ENCODE data around the gene CTSV. TPM values are rescaled to one million over a fixed set of nuclear protein-coding genes. Genes with fewer than 3 reads are reported as not detected.
A peak's percentile ranks its signal among the peaks of the same experiment; 100 is the strongest.
"Not testable (repeated sequence)": the region's sequence is repeated elsewhere in the genome, so short reads cannot be mapped to it uniquely, and the experiment has no call there.

The CTSV gene
- polyA plus RNA-seq, 1 donor (not counting 4 experiments of a cell fraction or from before 2014, with no cell fraction given): 101 TPM

GRCh38 chr9:97013151-97014132 lies 25.5 kb downstream of the CTSV start:
- DNase-seq (ENCODE audit: low read depth, low spot score) (peak; percentile 38), FAIRE-seq (peak; percentile 84)
- H3K4me3 ChIP-seq (ENCODE audit: control insufficient read depth in 2 of 3, extremely low read depth in 1 of 3, insufficient read depth in 2 of 3, low read depth in 1 of 3, low read length in 3 of 3): peak overlapping the region; percentile 49 to 72 (median 67)
- H4K20me1 ChIP-seq (ENCODE audit: control insufficient read depth, extremely low read depth, insufficient read depth, low read length); dilution Hi-C loops (cut with MboI; ENCODE audit: extremely low pct_ligation_motif_present, low sequenced_read_pairs); H3K27me3 ChIP-seq (ENCODE audit: control insufficient read depth, extremely low read depth, insufficient read depth, low read length); H3K9me3 ChIP-seq (ENCODE audit: control insufficient read depth, low read depth, low read length); H3K36me3 ChIP-seq (ENCODE audit: control insufficient read depth in 2 of 2, extremely low read depth in 1 of 2, insufficient read depth in 2 of 2, low read length in 2 of 2); H3K4me1 ChIP-seq (ENCODE audit: control insufficient read depth, extremely low read depth, insufficient read depth, low read length); H3K9me1 ChIP-seq (ENCODE audit: control insufficient read depth, extremely low read depth, insufficient read depth, low read length): not testable (repeated sequence)
- peak overlapping the region; percentile 76 for H2AFZ ChIP-seq (ENCODE audit: control insufficient read depth, low read length)
- H3K9ac ChIP-seq (ENCODE audit: control insufficient read depth, extremely low read depth, insufficient read depth, low read length): peak overlapping the region; percentile 59
- H3K79me2 ChIP-seq (ENCODE audit: control insufficient read depth, insufficient read depth, low read length): peaks cover 25% of the 10 kb centered on the region
- peak overlapping the region; percentile 45 for H3K4me2 ChIP-seq (ENCODE audit: control insufficient read depth, extremely low read depth, insufficient read depth, low read depth, low read length)
- peak overlapping the region; percentile 63 for H3K27ac ChIP-seq (ENCODE audit: control insufficient read depth, insufficient read depth, low read length)

- Histone ChIP-seq H3K4me3 (ENCODE audit: control insufficient read depth in 2 of 3, extremely low read depth in 1 of 3, insufficient read depth in 2 of 3, low read depth in 1 of 3, low read length in 3 of 3) (peak overlapping the region; percentile 49 to 72 (median 67)), H3K27ac (ENCODE audit: control insufficient read depth, insufficient read depth, low read length) (peak overlapping the region; percentile 63), H3K4me2 (ENCODE audit: control insufficient read depth, extremely low read depth, insufficient read depth, low read depth, low read length) (peak overlapping the region; percentile 56), H3K9ac (ENCODE audit: control insufficient read depth, extremely low read depth, insufficient read depth, low read length) (peak overlapping the region; percentile 59), H3K79me2 (ENCODE audit: control insufficient read depth, insufficient read depth, low read length) (peaks cover 32% of the 10 kb centered on the region)
- peak; percentile 77 for FAIRE-seq
- H2AFZ ChIP-seq (ENCODE audit: control insufficient read depth, low read length); H3K27me3 ChIP-seq (ENCODE audit: control insufficient read depth, extremely low read depth, insufficient read depth, low read length); DNase-seq (ENCODE audit: low read depth, low spot score); H3K36me3 ChIP-seq (ENCODE audit: control insufficient read depth in 2 of 2, extremely low read depth in 1 of 2, insufficient read depth in 2 of 2, low read length in 2 of 2); H3K9me3 ChIP-seq (ENCODE audit: control insufficient read depth, low read depth, low read length); H3K4me1 ChIP-seq (ENCODE audit: control insufficient read depth, extremely low read depth, insufficient read depth, low read length); H3K9me1 ChIP-seq (ENCODE audit: control insufficient read depth, extremely low read depth, insufficient read depth, low read length); H4K20me1 ChIP-seq (ENCODE audit: control insufficient read depth, extremely low read depth, insufficient read depth, low read length); dilution Hi-C loops (cut with MboI; ENCODE audit: extremely low pct_ligation_motif_present, low sequenced_read_pairs): not testable (repeated sequence)
These were observed 26.3 kb downstream of the CTSV start for GRCh38 chr9:97012617-97013016.

- H3K4me2 ChIP-seq (ENCODE audit: control insufficient read depth, extremely low read depth, insufficient read depth, low read depth, low read length); H2AFZ ChIP-seq (ENCODE audit: control insufficient read depth, low read length); dilution Hi-C loops (cut with MboI; ENCODE audit: extremely low pct_ligation_motif_present, low sequenced_read_pairs); H3K9ac ChIP-seq (ENCODE audit: control insufficient read depth, extremely low read depth, insufficient read depth, low read length); H3K9me3 ChIP-seq (ENCODE audit: control insufficient read depth, low read depth, low read length); H3K27ac ChIP-seq (ENCODE audit: control insufficient read depth, insufficient read depth, low read length); H3K9me1 ChIP-seq (ENCODE audit: control insufficient read depth, extremely low read depth, insufficient read depth, low read length); H3K36me3 ChIP-seq (ENCODE audit: control insufficient read depth in 2 of 2, extremely low read depth in 1 of 2, insufficient read depth in 2 of 2, low read length in 2 of 2); H3K27me3 ChIP-seq (ENCODE audit: control insufficient read depth, extremely low read depth, insufficient read depth, low read length); H3K4me3 ChIP-seq (ENCODE audit: control insufficient read depth in 2 of 3, extremely low read depth in 1 of 3, insufficient read depth in 2 of 3, low read depth in 1 of 3, low read length in 3 of 3); FAIRE-seq; H3K4me1 ChIP-seq (ENCODE audit: control insufficient read depth, extremely low read depth, insufficient read depth, low read length); DNase-seq (ENCODE audit: low read depth, low spot score); H4K20me1 ChIP-seq (ENCODE audit: control insufficient read depth, extremely low read depth, insufficient read depth, low read length): not testable (repeated sequence)
- peaks cover 70% of the 10 kb centered on the region for H3K79me2 ChIP-seq (ENCODE audit: control insufficient read depth, insufficient read depth, low read length)
These were observed 36.7 kb downstream of the CTSV start for GRCh38 chr9:97002195-97002594.

- H3K4me3 ChIP-seq (ENCODE audit: control insufficient read depth in 2 of 3, extremely low read depth in 1 of 3, insufficient read depth in 2 of 3, low read depth in 1 of 3, low read length in 3 of 3): not testable (repeated sequence)
These were observed 37.6 kb downstream of the CTSV start for GRCh38 chr9:97001338-97001737.

More at GRCh38 chr9:97001338-97001737, 37.6 kb downstream of the CTSV start:
- H4K20me1 ChIP-seq (ENCODE audit: control insufficient read depth, extremely low read depth, insufficient read depth, low read length); H3K9me3 ChIP-seq (ENCODE audit: control insufficient read depth, low read depth, low read length); H3K27me3 ChIP-seq (ENCODE audit: control insufficient read depth, extremely low read depth, insufficient read depth, low read length); H3K36me3 ChIP-seq (ENCODE audit: control insufficient read depth in 2 of 2, extremely low read depth in 1 of 2, insufficient read depth in 2 of 2, low read length in 2 of 2); H3K4me1 ChIP-seq (ENCODE audit: control insufficient read depth, extremely low read depth, insufficient read depth, low read length); H3K27ac ChIP-seq (ENCODE audit: control insufficient read depth, insufficient read depth, low read length); dilution Hi-C loops (cut with MboI; ENCODE audit: extremely low pct_ligation_motif_present, low sequenced_read_pairs); DNase-seq (ENCODE audit: low read depth, low spot score); H2AFZ ChIP-seq (ENCODE audit: control insufficient read depth, low read length); H3K4me2 ChIP-seq (ENCODE audit: control insufficient read depth, extremely low read depth, insufficient read depth, low read depth, low read length); H3K9me1 ChIP-seq (ENCODE audit: control insufficient read depth, extremely low read depth, insufficient read depth, low read length); H3K9ac ChIP-seq (ENCODE audit: control insufficient read depth, extremely low read depth, insufficient read depth, low read length): not testable (repeated sequence)
- FAIRE-seq: peak; percentile 76
- peaks cover 68% of the 10 kb centered on the region for H3K79me2 ChIP-seq (ENCODE audit: control insufficient read depth, insufficient read depth, low read length)
